ENCODE data around the gene SWI5. TPM values are rescaled to one million over a fixed set of nuclear protein-coding genes. Genes with fewer than 3 reads are reported as not detected.
A peak's percentile ranks its signal among the peaks of the same experiment; 100 is the strongest.
"Not testable (repeated sequence)": the region's sequence is repeated elsewhere in the genome, so short reads cannot be mapped to it uniquely, and the experiment has no call there.

The SWI5 gene
- total and polyA plus RNA-seq, 9 of the 15 experiments (the other 6 are each of a cell fraction or from before 2014, with no cell fraction given) = 62.8 to 133 (median 95.9) TPM

GRCh38 chr9:128279088-128280073 is 3.3 kb downstream of the SWI5 start (continued):
- TF ChIP-seq, protein P1, sequence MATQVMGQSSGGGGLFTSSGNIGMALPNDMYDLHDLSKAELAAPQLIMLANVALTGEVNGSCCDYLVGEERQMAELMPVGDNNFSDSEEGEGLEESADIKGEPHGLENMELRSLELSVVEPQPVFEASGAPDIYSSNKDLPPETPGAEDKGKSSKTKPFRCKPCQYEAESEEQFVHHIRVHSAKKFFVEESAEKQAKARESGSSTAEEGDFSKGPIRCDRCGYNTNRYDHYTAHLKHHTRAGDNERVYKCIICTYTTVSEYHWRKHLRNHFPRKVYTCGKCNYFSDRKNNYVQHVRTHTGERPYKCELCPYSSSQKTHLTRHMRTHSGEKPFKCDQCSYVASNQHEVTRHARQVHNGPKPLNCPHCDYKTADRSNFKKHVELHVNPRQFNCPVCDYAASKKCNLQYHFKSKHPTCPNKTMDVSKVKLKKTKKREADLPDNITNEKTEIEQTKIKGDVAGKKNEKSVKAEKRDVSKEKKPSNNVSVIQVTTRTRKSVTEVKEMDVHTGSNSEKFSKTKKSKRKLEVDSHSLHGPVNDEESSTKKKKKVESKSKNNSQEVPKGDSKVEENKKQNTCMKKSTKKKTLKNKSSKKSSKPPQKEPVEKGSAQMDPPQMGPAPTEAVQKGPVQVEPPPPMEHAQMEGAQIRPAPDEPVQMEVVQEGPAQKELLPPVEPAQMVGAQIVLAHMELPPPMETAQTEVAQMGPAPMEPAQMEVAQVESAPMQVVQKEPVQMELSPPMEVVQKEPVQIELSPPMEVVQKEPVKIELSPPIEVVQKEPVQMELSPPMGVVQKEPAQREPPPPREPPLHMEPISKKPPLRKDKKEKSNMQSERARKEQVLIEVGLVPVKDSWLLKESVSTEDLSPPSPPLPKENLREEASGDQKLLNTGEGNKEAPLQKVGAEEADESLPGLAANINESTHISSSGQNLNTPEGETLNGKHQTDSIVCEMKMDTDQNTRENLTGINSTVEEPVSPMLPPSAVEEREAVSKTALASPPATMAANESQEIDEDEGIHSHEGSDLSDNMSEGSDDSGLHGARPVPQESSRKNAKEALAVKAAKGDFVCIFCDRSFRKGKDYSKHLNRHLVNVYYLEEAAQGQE (IDR thresholded peaks at IDR 0.05; ENCODE audit: borderline replicate concordance) = not testable (repeated sequence)
- TF ChIP-seq, protein P1 (CRISPR knock-in tag; IDR thresholded peaks at IDR 0.05; ENCODE audit: low read depth) = peak; percentile 81; the same call in 1 of the 2 replicates
- TF ChIP-seq ZNF212 (CRISPR knock-in tag; IDR thresholded peaks at IDR 0.05) = 0 out of 2 replicates have a peak, but pooled peaks have one; percentile 83
- TF ChIP-seq ZSCAN32 (CRISPR knock-in tag; IDR thresholded peaks at IDR 0.05) = peak; percentile 63; the same call in 1 of the 2 replicates
- TF ChIP-seq MLX (CRISPR knock-in tag; conservative IDR thresholded peaks at IDR 0.05) = peak; percentile 31 to 92; a peak in 3 of 4 replicates
- peak; percentile 48; the same call in 1 of the 2 replicates for TF ChIP-seq ZNF134 (CRISPR knock-in tag; conservative IDR thresholded peaks at IDR 0.05)
- TF ChIP-seq ID3 (CRISPR knock-in tag; IDR thresholded peaks at IDR 0.05) = not testable (repeated sequence)
- TF ChIP-seq ID3 (tag; IDR thresholded peaks at IDR 0.05) = peak; percentile 24; the same call in 1 of the 2 replicates
- TF ChIP-seq, protein P2, sequence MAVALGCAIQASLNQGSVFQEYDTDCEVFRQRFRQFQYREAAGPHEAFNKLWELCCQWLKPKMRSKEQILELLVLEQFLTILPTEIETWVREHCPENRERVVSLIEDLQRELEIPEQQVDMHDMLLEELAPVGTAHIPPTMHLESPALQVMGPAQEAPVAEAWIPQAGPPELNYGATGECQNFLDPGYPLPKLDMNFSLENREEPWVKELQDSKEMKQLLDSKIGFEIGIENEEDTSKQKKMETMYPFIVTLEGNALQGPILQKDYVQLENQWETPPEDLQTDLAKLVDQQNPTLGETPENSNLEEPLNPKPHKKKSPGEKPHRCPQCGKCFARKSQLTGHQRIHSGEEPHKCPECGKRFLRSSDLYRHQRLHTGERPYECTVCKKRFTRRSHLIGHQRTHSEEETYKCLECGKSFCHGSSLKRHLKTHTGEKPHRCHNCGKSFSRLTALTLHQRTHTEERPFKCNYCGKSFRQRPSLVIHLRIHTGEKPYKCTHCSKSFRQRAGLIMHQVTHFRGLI (CRISPR knock-in tag; IDR thresholded peaks at IDR 0.05) = peak; percentile 29; the same call in 1 of the 2 replicates
- peak in 1 of 2 experiments; percentile 36; a peak in 1 of 4 replicates for TF ChIP-seq TBL1XR1 (IDR thresholded peaks at IDR 0.05; ENCODE audit: low read length in 2 of 2)
- peak; percentile 73 for TF ChIP-seq ETV1 (tag; conservative IDR thresholded peaks at IDR 0.05; ENCODE audit: low read depth)
- TF ChIP-seq, protein P3, sequence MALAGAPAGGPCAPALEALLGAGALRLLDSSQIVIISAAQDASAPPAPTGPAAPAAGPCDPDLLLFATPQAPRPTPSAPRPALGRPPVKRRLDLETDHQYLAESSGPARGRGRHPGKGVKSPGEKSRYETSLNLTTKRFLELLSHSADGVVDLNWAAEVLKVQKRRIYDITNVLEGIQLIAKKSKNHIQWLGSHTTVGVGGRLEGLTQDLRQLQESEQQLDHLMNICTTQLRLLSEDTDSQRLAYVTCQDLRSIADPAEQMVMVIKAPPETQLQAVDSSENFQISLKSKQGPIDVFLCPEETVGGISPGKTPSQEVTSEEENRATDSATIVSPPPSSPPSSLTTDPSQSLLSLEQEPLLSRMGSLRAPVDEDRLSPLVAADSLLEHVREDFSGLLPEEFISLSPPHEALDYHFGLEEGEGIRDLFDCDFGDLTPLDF (CRISPR knock-in tag; IDR thresholded peaks at IDR 0.05) = peak; percentile 22; the same call in 1 of the 2 replicates
- 0 out of 2 replicates have a peak, but pooled peaks have one; percentile 63 for TF ChIP-seq ZNF311 (CRISPR knock-in tag; IDR thresholded peaks at IDR 0.05)
